Subcutaneous abdominal adipose tissue (tissue), 5 donors: ENCODE measurements around the gene COX8C.

ENCODE experiments used
- H3K27ac ChIP-seq: one replicate; pipeline ENCODE4 v1.7.0; 2013; ENCODE audit warnings: low read depth, mild to moderate bottlenecking, inconsistent platforms, low read length, moderate library complexity
- H3K27me3 ChIP-seq, 5 donors: one replicate each; pipeline ENCODE4 v1.7.0; 2013; ENCODE audit warnings: low read length in 5 of 5, inconsistent platforms in 1 of 5; ENCODE audit not compliant: control insufficient read depth in 5 of 5, insufficient read depth in 4 of 5
- H3K36me3 ChIP-seq, 5 donors: one replicate each; pipeline ENCODE4 v1.7.0; 2013; ENCODE audit warnings: low read length in 5 of 5; ENCODE audit not compliant: control insufficient read depth in 5 of 5, insufficient read depth in 5 of 5
- H3K4me1 ChIP-seq, 5 donors: one replicate each; pipeline ENCODE4 v1.7.0; 2013; ENCODE audit warnings: low read length in 5 of 5, mild to moderate bottlenecking in 3 of 5, moderate library complexity in 1 of 5; ENCODE audit not compliant: control insufficient read depth in 5 of 5, insufficient read depth in 5 of 5
- H3K4me3 ChIP-seq, 5 donors: one replicate each; pipeline ENCODE4 v1.7.0; 2013; ENCODE audit warnings: low read length in 5 of 5, low read depth in 1 of 5
- H3K9ac ChIP-seq, 5 donors: one replicate each; pipeline ENCODE4 v1.7.0; 2013; ENCODE audit warnings: low read length in 5 of 5, mild to moderate bottlenecking in 4 of 5, moderate library complexity in 3 of 5
- H3K9me3 ChIP-seq, 5 donors: one replicate each; pipeline ENCODE4 v1.7.0; 2013; ENCODE audit warnings: low read length in 5 of 5; ENCODE audit not compliant: control insufficient read depth in 5 of 5
- donor health status: healthy.
- donor health status: healthy.
- donor health status: healthy.
- donor health status: healthy.
- donor health status: healthy.

COX8C gene

GRCh38 chr14:93346926-93347721 lies at the start of gene COX8C:
Gene COX8C (plus strand): TSS chr14:93347182. CDS start chr14:93347269, 87 bp downstream.
- no peak within 1 kb of the TSS for H3K9ac ChIP-seq

GRCh38 chr14:93299416-93299815 lies 47.6 kb upstream of the COX8C start:
- peaks cover 5 to 29% (median 23%) of the 10 kb centered on the region in 5 donors for H3K4me1 ChIP-seq
- H3K4me3 ChIP-seq: no peak overlapping the region
- H3K27ac ChIP-seq: peak overlapping the region; percentile 32
- H3K9me3 ChIP-seq: no peaks in the 10 kb centered on the region
- peak overlapping the region in 1 of 5 donors; percentile 35 for H3K9ac ChIP-seq
- H3K27me3 ChIP-seq: no peaks in the 10 kb centered on the region
- peaks cover 0 to 2% (median 0%) of the 10 kb centered on the region in 5 donors for H3K36me3 ChIP-seq

More at GRCh38 chr14:93346926-93347721, at the start of gene COX8C:
- Histone ChIP-seq H3K9me3 (no peaks in the 10 kb centered on the region), H3K27ac (no peak within 1 kb of the TSS), H3K4me3 (no peak within 1 kb of the TSS), H3K4me1 (no peaks in the 10 kb centered on the region), H3K36me3 (no peaks in the 10 kb centered on the region), H3K27me3 (no peaks in the 10 kb centered on the region)

GRCh38 chr14:93299866-93300265 lies 47.1 kb upstream of the COX8C start:
- Histone ChIP-seq H3K4me3 (no peak overlapping the region), H3K9me3 (no peaks in the 10 kb centered on the region), H3K9ac (peak overlapping the region in 1 of 5 donors; percentile 35), H3K27ac (peak overlapping the region; percentile 32), H3K36me3 (no peaks in the 10 kb centered on the region), H3K27me3 (no peaks in the 10 kb centered on the region), H3K4me1 (peaks cover 5 to 33% (median 27%) of the 10 kb centered on the region in 5 donors)

GRCh38 chr14:93301821-93302447 lies 45.0 kb upstream of the COX8C start:
- H3K4me3 ChIP-seq: no peak overlapping the region
- peaks cover 5 to 35% (median 33%) of the 10 kb centered on the region in 5 donors for H3K4me1 ChIP-seq
- no peaks in the 10 kb centered on the region for H3K9me3 ChIP-seq
- no peaks in the 10 kb centered on the region for H3K36me3 ChIP-seq
- no peak overlapping the region for H3K27ac ChIP-seq
- H3K27me3 ChIP-seq: no peaks in the 10 kb centered on the region
- H3K9ac ChIP-seq: peak overlapping the region in 1 of 5 donors; percentile 7

GRCh38 chr14:93302688-93303581 lies 44.0 kb upstream of the COX8C start:
- Histone ChIP-seq H3K4me3 (no peak overlapping the region), H3K36me3 (no peaks in the 10 kb centered on the region), H3K4me1 (peaks cover 5 to 40% (median 38%) of the 10 kb centered on the region in 5 donors), H3K9me3 (no peaks in the 10 kb centered on the region), H3K9ac (no peak overlapping the region), H3K27ac (no peak overlapping the region), H3K27me3 (no peaks in the 10 kb centered on the region)

GRCh38 chr14:93303659-93304058 lies 43.3 kb upstream of the COX8C start:
- Histone ChIP-seq H3K27me3 (no peaks in the 10 kb centered on the region), H3K27ac (no peak overlapping the region), H3K9me3 (no peaks in the 10 kb centered on the region), H3K4me1 (peaks cover 5 to 40% (median 39%) of the 10 kb centered on the region in 5 donors), H3K9ac (no peak overlapping the region), H3K4me3 (no peak overlapping the region), H3K36me3 (no peaks in the 10 kb centered on the region)

- Histone ChIP-seq H3K36me3 (no peaks in the 10 kb centered on the region), H3K9ac (no peak overlapping the region), H3K9me3 (no peaks in the 10 kb centered on the region), H3K27me3 (no peaks in the 10 kb centered on the region), H3K4me1 (peaks cover 2 to 41% (median 36%) of the 10 kb centered on the region in 5 donors), H3K27ac (no peak overlapping the region), H3K4me3 (no peak overlapping the region)
Measured at GRCh38 chr14:93304771-93305170, 42.2 kb upstream of the COX8C start.

- peaks cover 0 to 31% (median 28%) of the 10 kb centered on the region in 5 donors for H3K4me1 ChIP-seq
- no peak overlapping the region for H3K27ac ChIP-seq
Measured at GRCh38 chr14:93305725-93306418, 41.1 kb upstream of the COX8C start.

GRCh38 chr14:93306812-93307211 lies 40.2 kb upstream of the COX8C start:
- H3K9me3 ChIP-seq: no peaks in the 10 kb centered on the region
- H3K27me3 ChIP-seq: no peaks in the 10 kb centered on the region
- no peak overlapping the region for H3K4me3 ChIP-seq
- no peak overlapping the region for H3K27ac ChIP-seq
- H3K4me1 ChIP-seq: peaks cover 0 to 30% (median 27%) of the 10 kb centered on the region in 5 donors
- H3K9ac ChIP-seq: peak overlapping the region in 1 of 5 donors; percentile 10
- H3K36me3 ChIP-seq: no peaks in the 10 kb centered on the region

More at GRCh38 chr14:93305725-93306418, 41.1 kb upstream of the COX8C start:
- no peak overlapping the region for H3K9ac ChIP-seq
- no peak overlapping the region for H3K4me3 ChIP-seq
- no peaks in the 10 kb centered on the region for H3K36me3 ChIP-seq
- H3K27me3 ChIP-seq: no peaks in the 10 kb centered on the region
- no peaks in the 10 kb centered on the region for H3K9me3 ChIP-seq
